HepG2 (cell line): ENCODE measurements around the gene DNASE1. TPM values are rescaled to one million over a fixed set of nuclear protein-coding genes. Genes with fewer than 3 reads are reported as not detected.

Experiments
- CHD2 ChIP-seq: IDR thresholded peaks from 2 replicates; pipeline ENCODE4 v1.6.1; 2011; ENCODE audit warnings: low read depth, low read length, improper control_type of control experiment
- FOXA3 ChIP-seq: IDR thresholded peaks from 2 replicates; pipeline ENCODE4 v1.6.1; 2016; ENCODE audit warnings: missing genetic modification reagents, missing compliant biosample characterization
- JUNB ChIP-seq: sonication (generic); formaldehyde crosslinking; IDR thresholded peaks from 2 replicates; pipeline ENCODE4 v1.8.0; 2022; ENCODE audit warnings: missing genetic modification reagents, mild to moderate bottlenecking, borderline replicate concordance
- KAT8 ChIP-seq: IDR thresholded peaks from 2 replicates; pipeline ENCODE4 v1.6.1; 2016; ENCODE audit warnings: missing genetic modification reagents, missing compliant biosample characterization
- KDM5B ChIP-seq: sonication (generic); formaldehyde crosslinking; IDR thresholded peaks from 2 replicates; pipeline ENCODE4 v1.4.0; 2020; ENCODE audit warnings: missing genetic modification reagents, mild to moderate bottlenecking, borderline replicate concordance
- MIER2 ChIP-seq: IDR thresholded peaks from 2 replicates; pipeline ENCODE4 v1.6.1; 2016; ENCODE audit warnings: missing biosample characterization, missing genetic modification reagents
- POLR2AphosphoS5 ChIP-seq: IDR thresholded peaks from 2 replicates; pipeline ENCODE4 v1.6.1; 2012; ENCODE audit warnings: low read depth, low read length
- SMAD3 ChIP-seq: sonication (generic); formaldehyde crosslinking; IDR thresholded peaks from 2 replicates; pipeline ENCODE4 v1.4.0; 2020; ENCODE audit warnings: missing genetic modification reagents
- SMAD9 ChIP-seq: sonication (generic); formaldehyde crosslinking; IDR thresholded peaks from 2 replicates; pipeline ENCODE4 v1.5.1; 2020; ENCODE audit warnings: mild to moderate bottlenecking, missing genetic modification reagents
- SP1 ChIP-seq, 2 experiments: fragments of 450-650 bp in 1 of 2; sonication (generic) in 1 of 2; formaldehyde crosslinking in 1 of 2; IDR thresholded peaks; 2 replicates each; pipeline versions ENCODE4 v1.4.0 to v1.6.1; 2016 to 2020; ENCODE audit warnings: missing genetic modification reagents in 1 of 2
- TBX3 ChIP-seq: fragments of 450-650 bp; IDR thresholded peaks from 2 replicates; pipeline ENCODE4 v1.6.1; 2017; ENCODE audit warnings: antibody characterized with exemption, mild to moderate bottlenecking, inconsistent platforms, borderline replicate concordance
- TCF7L2 ChIP-seq: IDR thresholded peaks from 2 replicates; pipeline ENCODE4 v1.6.1; 2011; ENCODE audit warnings: mild to moderate bottlenecking, low read depth, low read length, moderate library complexity
- TEAD3 ChIP-seq: optimal IDR thresholded peaks from 2 replicates; pipeline ENCODE3; 2016; ENCODE audit warnings: borderline replicate concordance
- ZNF160 ChIP-seq: sonication (generic); formaldehyde crosslinking; IDR thresholded peaks from 2 replicates; pipeline ENCODE4 v1.8.0; 2022; ENCODE audit warnings: mild to moderate bottlenecking, inconsistent platforms, missing genetic modification reagents
- ZNF33B ChIP-seq: sonication (generic); formaldehyde crosslinking; IDR thresholded peaks from 2 replicates; pipeline ENCODE4 v1.5.1; 2020; ENCODE audit warnings: mild to moderate bottlenecking, missing genetic modification reagents
- ZNF569 ChIP-seq: sonication (generic); formaldehyde crosslinking; IDR thresholded peaks from 2 replicates; pipeline ENCODE4 v1.5.0; 2020; ENCODE audit warnings: mild to moderate bottlenecking, missing genetic modification reagents, moderate library complexity, borderline replicate concordance
- polyA plus RNA-seq, 8 experiments: library from polyadenylated mRNA; depleted of rRNA in 3 of 8; stranded (reverse) in 7 of 8; unstranded in 1 of 8; fragments of >200 nt; fragmentation: Illumina TruSeq in 4 of 8; extraction: Trizol in 4 of 8; gene quantifications; 2 replicates each; pipeline versions ENCODE4 v1.2.1 to v1.2.3, GENCODE V29; 2011 to 2016; ENCODE audit warnings: low read depth in 4 of 8, missing spikeins in 1 of 8, mixed read lengths in 1 of 8; ENCODE audit not compliant: insufficient read depth in 1 of 8
- total RNA-seq, 5 experiments: library from RNA; depleted of rRNA; stranded (reverse); fragments of >200 nt; fragmentation: Illumina TruSeq; extraction: Trizol; gene quantifications; 2 replicates each; pipeline ENCODE4 v1.2.3, GENCODE V29; 2016; ENCODE audit warnings: low read depth in 1 of 5
- TF ChIP-seq, protein P1 (sequence below): sonication (generic); formaldehyde crosslinking; IDR thresholded peaks from 2 replicates; pipeline ENCODE4 v1.5.0; 2020; ENCODE audit warnings: mild to moderate bottlenecking, missing genetic modification reagents, borderline replicate concordance
- TF ChIP-seq, protein P2 (sequence below): sonication (generic); formaldehyde crosslinking; IDR thresholded peaks from 2 replicates; pipeline ENCODE4 v1.5.0; 2020; ENCODE audit warnings: missing genetic modification reagents, mild to moderate bottlenecking, borderline replicate concordance
- TF ChIP-seq, protein P3 (sequence below): sonication (generic); formaldehyde crosslinking; IDR thresholded peaks from 2 replicates; pipeline ENCODE4 v1.4.0; 2020; ENCODE audit warnings: mild to moderate bottlenecking, missing genetic modification reagents, borderline replicate concordance
- TF ChIP-seq, protein P4 (sequence below): sonication (generic); formaldehyde crosslinking; IDR thresholded peaks from 2 replicates; pipeline ENCODE4 v1.4.0; 2020; ENCODE audit warnings: mild to moderate bottlenecking, missing genetic modification reagents
- TF ChIP-seq, protein P5 (sequence below): sonication (generic); formaldehyde crosslinking; IDR thresholded peaks from 2 replicates; pipeline ENCODE4 v1.4.0; 2020; ENCODE audit warnings: missing genetic modification reagents, borderline replicate concordance

The DNASE1 gene
- total and polyA plus RNA-seq, 2 of the 13 experiments (the other 11 are each of a cell fraction or from before 2014, with no cell fraction given) = 7.1 to 11.1 TPM

DNA sequence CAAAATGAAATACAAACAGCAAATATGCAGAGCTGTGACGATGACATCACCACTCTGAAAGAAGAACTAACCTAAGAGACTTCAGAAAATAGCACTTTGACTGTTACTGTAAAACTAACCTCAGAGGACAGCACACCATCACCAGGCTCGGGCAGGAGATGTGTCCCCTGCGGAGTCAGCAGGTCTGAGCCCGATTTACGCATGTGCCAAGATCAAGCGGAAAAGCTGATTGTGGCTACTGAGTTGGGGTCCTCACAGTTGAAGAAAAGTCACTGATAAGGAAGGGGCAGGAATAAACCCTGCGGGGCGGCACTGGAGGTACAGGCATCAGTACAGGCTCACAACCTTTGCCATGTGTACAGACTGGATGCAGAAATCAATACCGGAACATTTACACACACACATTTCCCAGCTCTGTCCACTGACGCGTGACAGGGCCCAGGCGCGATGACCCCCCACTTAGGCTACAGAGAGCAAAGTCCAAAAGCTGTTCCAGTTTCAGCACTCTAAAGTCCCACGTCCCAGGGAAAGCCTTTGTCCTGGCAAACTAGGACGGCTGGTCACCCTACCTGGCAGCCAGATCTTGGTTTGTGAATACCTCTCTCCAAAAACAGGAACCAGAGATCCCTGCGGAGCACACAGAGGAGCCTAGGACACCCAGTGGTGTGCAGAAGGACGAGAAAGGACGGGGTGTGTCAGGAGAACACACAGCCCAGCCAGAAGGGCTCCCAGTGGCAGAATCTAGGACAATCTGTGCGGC, 41.3 kb downstream of the DNASE1 start (continued):
- TF ChIP-seq, protein P1, sequence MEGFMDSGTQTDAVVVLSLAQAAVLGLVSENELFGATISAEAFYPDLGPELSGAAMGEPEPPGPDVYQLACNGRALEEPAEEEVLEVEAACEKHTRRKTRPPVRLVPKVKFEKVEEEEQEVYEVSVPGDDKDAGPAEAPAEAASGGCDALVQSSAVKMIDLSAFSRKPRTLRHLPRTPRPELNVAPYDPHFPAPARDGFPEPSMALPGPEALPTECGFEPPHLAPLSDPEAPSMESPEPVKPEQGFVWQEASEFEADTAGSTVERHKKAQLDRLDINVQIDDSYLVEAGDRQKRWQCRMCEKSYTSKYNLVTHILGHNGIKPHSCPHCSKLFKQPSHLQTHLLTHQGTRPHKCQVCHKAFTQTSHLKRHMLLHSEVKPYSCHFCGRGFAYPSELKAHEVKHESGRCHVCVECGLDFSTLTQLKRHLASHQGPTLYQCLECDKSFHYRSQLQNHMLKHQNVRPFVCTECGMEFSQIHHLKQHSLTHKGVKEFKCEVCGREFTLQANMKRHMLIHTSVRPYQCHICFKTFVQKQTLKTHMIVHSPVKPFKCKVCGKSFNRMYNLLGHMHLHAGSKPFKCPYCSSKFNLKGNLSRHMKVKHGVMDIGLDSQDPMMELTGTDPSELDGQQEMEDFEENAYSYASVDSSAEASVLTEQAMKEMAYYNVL (CRISPR knock-in tag) = peak; percentile 91
- peak; percentile 84 for TF ChIP-seq TBX3
- peak; percentile 96 for TF ChIP-seq POLR2AphosphoS5
- TF ChIP-seq FOXA3 (CRISPR knock-in tag) = peak; percentile 96
- TF ChIP-seq ZNF569 = no peak
- TF ChIP-seq, protein P2, sequence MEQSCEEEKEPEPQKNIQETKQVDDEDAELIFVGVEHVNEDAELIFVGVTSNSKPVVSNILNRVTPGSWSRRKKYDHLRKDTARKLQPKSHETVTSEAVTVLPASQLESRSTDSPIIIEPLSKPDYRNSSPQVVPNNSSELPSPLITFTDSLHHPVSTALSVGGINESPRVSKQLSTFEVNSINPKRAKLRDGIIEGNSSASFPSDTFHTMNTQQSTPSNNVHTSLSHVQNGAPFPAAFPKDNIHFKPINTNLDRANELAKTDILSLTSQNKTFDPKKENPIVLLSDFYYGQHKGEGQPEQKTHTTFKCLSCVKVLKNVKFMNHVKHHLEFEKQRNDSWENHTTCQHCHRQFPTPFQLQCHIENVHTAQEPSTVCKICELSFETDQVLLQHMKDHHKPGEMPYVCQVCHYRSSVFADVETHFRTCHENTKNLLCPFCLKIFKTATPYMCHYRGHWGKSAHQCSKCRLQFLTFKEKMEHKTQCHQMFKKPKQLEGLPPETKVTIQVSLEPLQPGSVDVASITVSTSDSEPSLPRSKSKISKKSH = peak; percentile 33
- peak; percentile 47; the same call in 1 of the 2 replicates for TF ChIP-seq CHD2
- no peak for TF ChIP-seq TCF7L2
- TF ChIP-seq ZNF33B = peak; percentile 91; the same call in 1 of the 2 replicates
- TF ChIP-seq, protein P3, sequence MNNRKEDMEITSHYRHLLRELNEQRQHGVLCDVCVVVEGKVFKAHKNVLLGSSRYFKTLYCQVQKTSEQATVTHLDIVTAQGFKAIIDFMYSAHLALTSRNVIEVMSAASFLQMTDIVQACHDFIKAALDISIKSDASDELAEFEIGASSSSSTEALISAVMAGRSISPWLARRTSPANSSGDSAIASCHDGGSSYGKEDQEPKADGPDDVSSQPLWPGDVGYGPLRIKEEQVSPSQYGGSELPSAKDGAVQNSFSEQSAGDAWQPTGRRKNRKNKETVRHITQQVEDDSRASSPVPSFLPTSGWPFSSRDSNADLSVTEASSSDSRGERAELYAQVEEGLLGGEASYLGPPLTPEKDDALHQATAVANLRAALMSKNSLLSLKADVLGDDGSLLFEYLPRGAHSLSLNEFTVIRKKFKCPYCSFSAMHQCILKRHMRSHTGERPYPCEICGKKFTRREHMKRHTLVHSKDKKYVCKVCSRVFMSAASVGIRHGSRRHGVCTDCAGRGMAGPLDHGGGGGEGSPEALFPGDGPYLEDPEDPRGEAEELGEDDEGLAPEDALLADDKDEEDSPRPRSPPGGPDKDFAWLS (CRISPR knock-in tag) = no peak
- no peak for TF ChIP-seq SP1 (IDR thresholded peaks at IDR 0.05)
- TF ChIP-seq SP1 (CRISPR knock-in tag; IDR thresholded peaks at IDR 0.05) = 0 out of 2 replicates have a peak, but pooled peaks have one; percentile 5
- peak; percentile 77; the same call in 1 of the 2 replicates for TF ChIP-seq ZNF160 (CRISPR knock-in tag)
- TF ChIP-seq SMAD3 = peak; percentile 96
- TF ChIP-seq SMAD9 (CRISPR knock-in tag) = no peak
- peak; percentile 70; the same call in 1 of the 2 replicates for TF ChIP-seq KDM5B (CRISPR knock-in tag)
- TF ChIP-seq JUNB = peak; percentile 62; the same call in 1 of the 2 replicates
- TF ChIP-seq, protein P4, sequence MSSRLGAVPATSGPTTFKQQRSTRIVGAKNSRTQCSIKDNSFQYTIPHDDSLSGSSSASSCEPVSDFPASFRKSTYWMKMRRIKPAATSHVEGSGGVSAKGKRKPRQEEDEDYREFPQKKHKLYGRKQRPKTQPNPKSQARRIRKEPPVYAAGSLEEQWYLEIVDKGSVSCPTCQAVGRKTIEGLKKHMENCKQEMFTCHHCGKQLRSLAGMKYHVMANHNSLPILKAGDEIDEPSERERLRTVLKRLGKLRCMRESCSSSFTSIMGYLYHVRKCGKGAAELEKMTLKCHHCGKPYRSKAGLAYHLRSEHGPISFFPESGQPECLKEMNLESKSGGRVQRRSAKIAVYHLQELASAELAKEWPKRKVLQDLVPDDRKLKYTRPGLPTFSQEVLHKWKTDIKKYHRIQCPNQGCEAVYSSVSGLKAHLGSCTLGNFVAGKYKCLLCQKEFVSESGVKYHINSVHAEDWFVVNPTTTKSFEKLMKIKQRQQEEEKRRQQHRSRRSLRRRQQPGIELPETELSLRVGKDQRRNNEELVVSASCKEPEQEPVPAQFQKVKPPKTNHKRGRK (CRISPR knock-in tag) = no peak
- TF ChIP-seq TEAD3 (CRISPR knock-in tag) = peak; percentile 79
- TF ChIP-seq, protein P5, sequence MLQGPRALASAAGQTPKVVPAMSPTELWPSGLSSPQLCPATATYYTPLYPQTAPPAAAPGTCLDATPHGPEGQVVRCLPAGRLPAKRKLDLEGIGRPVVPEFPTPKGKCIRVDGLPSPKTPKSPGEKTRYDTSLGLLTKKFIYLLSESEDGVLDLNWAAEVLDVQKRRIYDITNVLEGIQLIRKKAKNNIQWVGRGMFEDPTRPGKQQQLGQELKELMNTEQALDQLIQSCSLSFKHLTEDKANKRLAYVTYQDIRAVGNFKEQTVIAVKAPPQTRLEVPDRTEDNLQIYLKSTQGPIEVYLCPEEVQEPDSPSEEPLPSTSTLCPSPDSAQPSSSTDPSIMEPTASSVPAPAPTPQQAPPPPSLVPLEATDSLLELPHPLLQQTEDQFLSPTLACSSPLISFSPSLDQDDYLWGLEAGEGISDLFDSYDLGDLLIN (CRISPR knock-in tag) = no peak
- TF ChIP-seq MIER2 (CRISPR knock-in tag) = no peak
- TF ChIP-seq KAT8 (CRISPR knock-in tag) = peak; percentile 78
